ENCODE measurements around the gene DIP2A. TPM values are rescaled to one million over a fixed set of nuclear protein-coding genes. Genes with fewer than 3 reads are reported as not detected.

The DIP2A gene
- total and polyA plus RNA-seq, 2 of the 8 experiments (the other 6 are each of a cell fraction or from before 2014, with no cell fraction given), result 16.0 to 27.1 TPM

GRCh38 chr21:46617267-46618051, 158.8 kb downstream of the DIP2A start:
- H3K79me1 ChIP-seq (ENCODE audit: low read depth, low read length), result no peaks in the 10 kb centered on the region
- no peak overlapping the region for H3K4ac ChIP-seq (replicated peaks; ENCODE audit: insufficient read length, low read depth, low read length)
- no peak for DNase-seq (ENCODE audit: low read depth in 1 of 2, low spot score in 2 of 2)
- TF ChIP-seq GABPA (IDR thresholded peaks at IDR 0.05; ENCODE audit: borderline replicate concordance, insufficient read depth, low read length), result no peak
- TF ChIP-seq TEAD4 (IDR thresholded peaks at IDR 0.05; ENCODE audit: low read depth, low read length), result no peak
- no peak for TF ChIP-seq FOSL1 (IDR thresholded peaks at IDR 0.05; ENCODE audit: insufficient read depth, low read depth, low read length)
- no peak for TF ChIP-seq USF2 (IDR thresholded peaks at IDR 0.05; ENCODE audit: low read length)
- TF ChIP-seq GTF2F1 (IDR thresholded peaks at IDR 0.05; ENCODE audit: borderline replicate concordance, low read depth, low read length), result no peak
- TF ChIP-seq HDAC6 (IDR thresholded peaks at IDR 0.05; ENCODE audit: low read depth, low read length), result no peak
- no peak for TF ChIP-seq TBP (IDR thresholded peaks at IDR 0.05; ENCODE audit: low read depth, low read length)
- TF ChIP-seq KDM1A (IDR thresholded peaks at IDR 0.05; ENCODE audit: borderline replicate concordance, low read length), result no peak
- no peak for TF ChIP-seq BACH1 (IDR thresholded peaks at IDR 0.05; ENCODE audit: low read length)
- no peak for TF ChIP-seq SP2 (IDR thresholded peaks at IDR 0.05; ENCODE audit: low read length)
- no peak for TF ChIP-seq CHD1 (IDR thresholded peaks at IDR 0.05; ENCODE audit: low read depth, low read length)
- H3K23me2 ChIP-seq (ENCODE audit: low read depth, low read length), result no peaks in the 10 kb centered on the region
- H3K4me2 ChIP-seq (ENCODE audit: insufficient read depth in 1 of 2, low read depth in 2 of 2, low read length in 2 of 2), result no peak overlapping the region
- no peaks in the 10 kb centered on the region for H3K27me3 ChIP-seq (replicated peaks in 1 of 4; ENCODE audit: control insufficient read depth in 3 of 4, extremely low read depth in 1 of 4, insufficient read depth in 3 of 4, low read length in 3 of 4)
- no peak overlapping the region for H2BK5ac ChIP-seq (ENCODE audit: low read depth, low read length)
- H4K8ac ChIP-seq (ENCODE audit: extremely low read depth, insufficient read depth, low read length), result no peak overlapping the region
- H4K5ac ChIP-seq (ENCODE audit: insufficient read length, low read depth, low read length), result no peak overlapping the region
- H3K18ac ChIP-seq (ENCODE audit: extremely low read depth, low read length), result no peak overlapping the region
- no peak for FAIRE-seq
- no peak overlapping the region for H3K56ac ChIP-seq (replicated peaks; ENCODE audit: insufficient read length, low read depth, low read length)
- H3K79me2 ChIP-seq (ENCODE audit: control insufficient read depth in 1 of 2, insufficient read depth in 2 of 2, low read length in 2 of 2), result no peaks in the 10 kb centered on the region
- H2AK5ac ChIP-seq (ENCODE audit: low read depth, low read length), result no peak overlapping the region
- no peak overlapping the region for H3K4me3 ChIP-seq (ENCODE audit: extremely low read depth in 1 of 4, insufficient read depth in 2 of 4, low read depth in 3 of 4, low read length in 4 of 4)
- H3K36me3 ChIP-seq (ENCODE audit: control insufficient read depth in 2 of 4, insufficient read depth in 4 of 4, low read length in 3 of 4), result no peaks in the 10 kb centered on the region
- H3K23ac ChIP-seq (ENCODE audit: insufficient read length), result no peak overlapping the region
- no peak overlapping the region for H2BK15ac ChIP-seq (ENCODE audit: low read length)
- H3K9ac ChIP-seq (replicated peaks in 1 of 4; ENCODE audit: extremely low read depth in 1 of 4, low read depth in 3 of 4, low read length in 3 of 4), result no peak overlapping the region
- H3K14ac ChIP-seq (ENCODE audit: insufficient read length), result no peak overlapping the region
- no peaks in the 10 kb centered on the region for H3K9me3 ChIP-seq (ENCODE audit: insufficient read depth in 2 of 2, low read depth in 1 of 2, low read length in 1 of 2)
- no peak overlapping the region for H3K27ac ChIP-seq (ENCODE audit: low read depth, low read length)
- ChIA-PET POLR2A (ENCODE audit: partially characterized antibody) (interaction anchor here (0.9 kb wide), 1 partner anchor 17 kb away, joined by 6 read pairs; the partner anchor contains the start of gene PRMT2), CTCF (ENCODE audit: partially characterized antibody) (interaction anchor here (0.8 to 1.3 kb wide), 4 partner anchors 9 to 22 kb away, joined by 3 to 11 read pairs (median 4); partner anchors contain the start of gene PRMT2)
- no peaks in the 10 kb centered on the region for H4K20me1 ChIP-seq (replicated peaks in 1 of 2; ENCODE audit: control insufficient read depth in 1 of 2, insufficient read depth in 2 of 2, low read length in 2 of 2)
- no peak overlapping the region for H2AFZ ChIP-seq (ENCODE audit: low read length)
- H3K4me1 ChIP-seq (replicated peaks in 1 of 4; ENCODE audit: control insufficient read depth in 3 of 4, insufficient read depth in 4 of 4, low read length in 3 of 4), result no peaks in the 10 kb centered on the region; a peak in 2 of 7 replicates
- H4K91ac ChIP-seq (replicated peaks; ENCODE audit: insufficient read length, low read length), result no peak overlapping the region
- WGBS, 2 experiments (ENCODE audit: extremely low coverage in 1 of 2, insufficient coverage in 1 of 2, insufficient read length in 1 of 2, insufficient replicate concordance in 2 of 2, low coverage in 1 of 2, low lambda C conversion rate in 2 of 2, missing lambda C conversion rate in 1 of 2), result 92% methylated on average over 6 of the region's 6 CpGs; no CpG with 5 or more reads in 1 of the 2 experiments
- H2BK12ac ChIP-seq (ENCODE audit: low read depth, low read length), result no peak overlapping the region
- no peak overlapping the region for H2BK20ac ChIP-seq (ENCODE audit: low read length)
- H2BK120ac ChIP-seq (replicated peaks; ENCODE audit: low read depth, low read length), result no peak overlapping the region
